Stimulated activated CD8-positive, alpha-beta memory T cell treated with anti-CD3 and anti-CD28 coated beads, Interleukin-4, amount 100 ng/mL, for 48 hours (primary cell): Measurements from ENCODE around the gene KIRREL1.
A peak's percentile ranks its signal among the peaks of the same experiment; 100 is the strongest.

ENCODE experiments used
- DNase-seq: peaks from one replicate; pipeline ENCODE4 v3.0.0-alpha.2; 2020

The KIRREL1 gene

DNA sequence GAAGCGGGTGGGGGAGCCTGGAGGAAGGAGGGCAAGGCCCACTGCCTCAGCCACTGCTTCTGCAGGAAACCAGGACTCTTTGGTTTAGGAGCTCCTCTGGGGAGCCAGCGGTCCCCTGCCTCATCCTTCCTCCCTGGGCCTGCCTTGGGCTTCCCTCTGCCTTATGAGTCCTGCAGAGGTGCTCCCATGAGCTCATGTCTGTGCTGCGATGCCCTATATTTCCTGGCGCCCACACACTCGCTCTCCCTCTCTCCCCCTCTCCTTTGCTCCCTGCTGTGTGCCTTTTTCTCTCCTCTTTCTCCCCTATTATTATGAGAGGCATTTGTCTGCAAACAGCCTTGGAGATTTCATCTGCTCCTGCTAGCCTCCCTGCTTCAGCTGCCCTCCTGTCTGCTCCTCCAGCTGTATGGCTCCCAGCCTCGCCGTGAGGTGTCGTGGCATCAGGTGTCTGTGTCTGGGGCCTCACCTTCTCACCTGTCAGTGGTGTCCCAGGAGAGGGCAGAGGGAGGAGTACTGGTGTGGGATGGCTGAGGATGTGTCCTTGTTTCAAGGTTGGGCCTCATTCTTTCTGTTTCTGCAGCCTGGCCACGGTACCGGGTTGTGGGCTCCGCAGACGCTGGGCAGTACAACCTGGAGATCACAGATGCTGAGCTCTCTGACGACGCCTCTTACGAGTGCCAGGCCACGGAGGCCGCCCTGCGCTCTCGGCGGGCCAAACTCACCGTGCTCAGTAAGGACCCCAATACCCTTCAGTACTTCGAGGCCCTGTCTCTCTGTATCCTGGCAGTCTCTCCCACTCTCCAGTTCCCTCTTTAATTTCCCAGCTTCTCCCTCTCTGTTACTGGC, 84.2 kb downstream of the KIRREL1 start:
- no peak for DNase-seq

- DNase-seq = no peak
These were observed 85.2 kb downstream of the KIRREL1 start for GRCh38 chr1:158078569-158079080.

DNA sequence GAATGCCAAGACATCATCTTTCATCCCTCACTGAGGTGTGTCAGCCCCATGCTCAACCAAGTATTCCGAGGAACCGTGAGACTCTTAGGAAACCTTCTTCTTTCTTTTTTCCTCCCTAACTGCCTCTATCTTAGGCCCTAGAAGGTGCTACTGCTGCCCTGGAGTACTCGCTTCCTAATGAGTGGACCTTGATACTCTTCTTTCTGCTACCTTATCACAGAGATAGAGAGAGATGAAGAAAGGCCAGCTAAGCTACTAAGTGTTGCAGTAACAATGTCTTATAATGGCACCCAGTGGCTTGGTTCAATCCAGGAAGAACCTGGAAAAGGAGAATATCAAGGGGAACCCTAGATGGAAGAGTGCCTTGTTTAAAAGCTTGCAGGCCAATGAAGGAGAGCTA, 86.6 kb downstream of the KIRREL1 start:
- no peak for DNase-seq

DNA sequence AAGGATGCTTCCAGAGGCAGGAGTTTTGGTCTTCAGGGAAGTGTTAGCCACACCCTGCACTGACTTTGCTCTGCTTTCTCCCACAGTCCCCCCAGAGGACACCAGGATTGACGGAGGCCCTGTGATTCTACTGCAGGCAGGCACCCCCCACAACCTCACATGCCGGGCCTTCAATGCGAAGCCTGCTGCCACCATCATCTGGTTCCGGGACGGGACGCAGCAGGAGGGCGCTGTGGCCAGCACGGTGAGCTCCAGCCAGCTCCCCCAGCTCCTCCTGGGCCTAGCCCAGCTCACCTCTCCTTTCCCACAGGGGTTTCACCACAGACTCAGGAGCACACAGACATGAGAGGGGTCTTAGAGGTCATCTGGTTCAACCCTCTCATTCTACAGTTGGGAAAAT, 90.9 kb downstream of the KIRREL1 start:
- DNase-seq = no peak

- DNase-seq = no peak
These were observed 91.3 kb downstream of the KIRREL1 start for GRCh38 chr1:158084747-158085146.

- DNase-seq = peak; percentile 50
These were observed 94.0 kb downstream of the KIRREL1 start for GRCh38 chr1:158087320-158087927.

- DNase-seq = no peak
These were observed 96.0 kb downstream of the KIRREL1 start for GRCh38 chr1:158089476-158089875.

DNA sequence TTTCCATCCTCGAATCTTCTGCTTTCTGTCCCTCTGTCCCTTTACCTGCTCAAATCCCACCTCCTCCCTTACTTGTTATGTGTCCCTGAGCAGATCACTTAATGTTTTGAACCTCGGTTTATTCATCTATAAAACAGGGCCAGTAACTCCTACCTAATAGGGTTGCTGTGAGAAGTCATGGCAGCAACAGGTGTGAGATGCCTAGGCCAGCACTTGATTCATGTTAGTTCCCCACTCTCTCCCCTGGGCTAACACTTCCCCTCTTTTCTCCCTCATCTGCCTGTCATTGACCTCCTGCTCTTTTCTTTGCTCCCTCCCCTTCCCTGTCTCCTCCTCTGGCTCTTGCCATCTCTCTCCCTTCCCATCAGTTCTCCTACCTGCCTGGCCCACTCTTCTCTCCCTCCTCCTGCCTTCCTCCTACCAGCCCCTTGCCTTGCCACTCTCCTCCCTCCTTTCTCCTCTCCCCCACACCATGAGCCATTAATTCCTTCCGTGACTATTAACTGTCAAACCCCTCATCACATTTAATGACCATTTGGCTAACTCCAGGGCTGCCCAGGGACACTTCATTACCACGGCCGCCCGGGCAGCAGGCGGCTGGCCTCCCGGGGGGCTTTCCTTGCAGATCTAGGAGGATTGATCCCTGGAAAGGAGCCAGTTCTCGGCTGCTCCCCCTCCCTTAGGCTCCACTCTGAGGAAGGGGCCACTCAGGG, 96.6 kb downstream of the KIRREL1 start:
- DNase-seq = no peak

GRCh38 chr1:158093376-158093775, 99.9 kb downstream of the KIRREL1 start:
- DNase-seq = no peak

GRCh38 chr1:158094571-158094970, 101.1 kb downstream of the KIRREL1 start:
- no peak for DNase-seq

DNA sequence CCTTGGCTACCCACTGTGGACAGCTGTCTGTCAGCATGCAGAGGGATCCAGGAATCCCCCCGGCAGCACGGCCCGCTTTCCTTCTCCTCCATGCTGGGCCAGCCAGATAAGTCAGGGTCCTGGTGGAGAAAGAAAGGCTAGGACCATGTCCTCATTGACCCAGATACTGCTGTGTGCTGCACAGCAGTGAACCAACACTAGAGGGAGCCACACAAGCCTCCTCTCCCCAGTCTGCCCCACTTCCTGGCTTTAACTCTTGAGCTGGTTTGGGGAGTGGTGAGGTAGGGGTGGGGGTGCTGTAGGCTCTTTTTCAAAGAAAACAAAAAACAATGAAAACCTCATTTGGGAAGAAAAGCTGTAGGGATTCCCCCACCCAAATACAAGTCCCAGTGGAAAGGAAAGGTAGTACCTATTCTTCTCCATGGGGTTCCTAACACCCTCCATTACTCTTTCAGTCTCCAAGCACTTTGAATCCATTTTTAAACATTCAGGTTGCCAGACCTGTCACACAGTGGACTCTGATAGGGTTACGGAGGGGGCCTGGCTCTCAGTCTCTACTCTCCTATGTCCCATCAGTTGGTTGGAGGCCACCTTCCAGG, 102.4 kb downstream of the KIRREL1 start:
- peak; percentile 43 for DNase-seq

DNA sequence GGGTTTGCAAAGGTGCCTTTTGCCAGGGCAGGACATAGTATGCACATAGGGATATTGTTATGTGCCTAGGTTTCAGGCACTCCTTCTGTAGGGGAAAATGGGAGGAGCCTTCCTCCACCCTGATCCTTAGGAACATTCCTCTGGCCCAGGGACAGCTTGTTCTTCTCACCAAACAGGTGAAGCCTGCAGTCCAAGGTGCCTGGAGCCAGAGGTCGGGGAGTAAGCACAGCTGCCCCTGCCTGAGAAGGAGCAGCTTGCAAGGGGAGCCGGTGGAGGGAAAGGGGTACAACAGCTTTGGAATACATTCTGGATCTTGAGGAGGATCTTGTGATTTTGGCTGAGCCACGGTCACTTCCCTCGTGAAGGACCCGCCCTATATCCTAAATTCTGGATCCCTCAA, 104.8 kb downstream of the KIRREL1 start:
- DNase-seq = no peak

DNA sequence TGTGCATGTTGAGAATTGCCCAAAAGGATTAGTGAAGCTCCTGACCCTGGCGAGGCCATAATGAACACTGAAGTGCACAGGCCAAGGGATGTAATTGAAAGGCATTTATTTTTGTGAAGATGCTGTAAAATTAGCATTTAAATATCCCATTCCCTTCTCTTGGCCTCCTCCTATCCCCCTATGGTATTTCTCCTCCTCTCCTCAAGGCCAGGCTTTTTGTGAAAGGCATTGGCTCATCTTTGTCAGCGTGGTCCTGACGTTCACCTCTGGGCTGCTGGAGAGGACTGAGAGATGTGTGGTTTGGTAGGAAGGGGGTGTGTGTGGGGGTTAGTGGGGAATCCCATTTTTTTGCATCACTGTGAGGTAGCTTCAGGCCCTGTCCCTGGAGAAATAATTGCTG, 105.7 kb downstream of the KIRREL1 start:
- DNase-seq = no peak

DNA sequence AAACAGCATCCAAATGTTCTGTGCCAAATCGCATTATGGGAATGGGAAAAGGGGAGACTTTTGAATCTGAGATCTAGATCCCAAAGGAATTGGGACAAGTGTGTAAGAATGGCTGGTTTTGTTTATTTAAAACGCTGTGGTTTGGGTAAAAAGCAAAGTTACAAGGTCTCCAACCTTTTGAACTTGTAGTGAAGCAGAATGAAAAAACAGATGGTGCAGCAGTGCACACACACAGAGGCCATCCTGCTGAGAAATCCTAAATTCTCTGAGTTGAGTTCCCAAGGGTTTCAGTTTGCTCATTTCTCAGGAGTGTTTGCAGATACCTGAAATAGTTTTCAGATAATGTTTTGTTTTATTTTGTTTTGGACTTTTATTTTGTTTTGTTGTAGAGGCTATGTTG, 107.1 kb downstream of the KIRREL1 start:
- DNase-seq = no peak

DNA sequence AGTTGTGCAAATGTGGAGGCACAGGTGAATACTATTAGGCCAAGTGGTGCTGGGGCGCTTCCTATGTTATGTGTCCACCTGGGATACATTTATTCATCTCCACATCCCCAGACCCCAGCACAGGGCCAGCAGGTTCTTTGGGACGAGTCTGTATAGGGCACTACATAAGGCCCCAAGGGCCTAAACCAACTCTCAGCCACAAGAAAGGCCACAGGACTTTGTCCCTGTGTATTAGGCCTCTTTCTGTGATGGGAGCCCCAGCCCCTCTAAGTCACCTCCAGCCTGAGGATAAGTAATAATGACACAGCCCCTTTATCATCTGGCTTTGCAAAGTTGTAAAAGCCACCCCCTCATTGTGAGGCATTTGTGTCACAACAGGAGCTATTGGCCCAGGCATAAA, 108.0 kb downstream of the KIRREL1 start:
- no peak for DNase-seq

DNA sequence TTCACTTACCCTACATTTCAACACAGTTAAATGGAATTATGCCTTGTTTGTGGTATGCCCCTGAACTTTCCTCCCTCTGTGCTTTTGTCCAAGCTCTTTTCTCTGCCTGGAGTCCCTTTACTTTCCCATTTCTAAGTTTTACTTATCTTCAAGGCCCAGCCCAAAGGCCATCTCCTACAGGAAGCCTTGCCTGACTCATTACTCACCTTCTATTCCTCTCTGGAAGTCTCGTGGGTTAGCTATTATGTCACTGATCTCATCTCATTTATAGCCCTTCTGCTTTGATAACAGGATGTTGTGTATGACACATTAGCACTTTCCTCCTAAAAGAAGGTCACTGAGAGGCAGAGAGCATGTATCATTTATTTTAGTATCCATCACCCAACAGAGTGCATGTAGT, 108.5 kb downstream of the KIRREL1 start:
- DNase-seq = no peak

DNA sequence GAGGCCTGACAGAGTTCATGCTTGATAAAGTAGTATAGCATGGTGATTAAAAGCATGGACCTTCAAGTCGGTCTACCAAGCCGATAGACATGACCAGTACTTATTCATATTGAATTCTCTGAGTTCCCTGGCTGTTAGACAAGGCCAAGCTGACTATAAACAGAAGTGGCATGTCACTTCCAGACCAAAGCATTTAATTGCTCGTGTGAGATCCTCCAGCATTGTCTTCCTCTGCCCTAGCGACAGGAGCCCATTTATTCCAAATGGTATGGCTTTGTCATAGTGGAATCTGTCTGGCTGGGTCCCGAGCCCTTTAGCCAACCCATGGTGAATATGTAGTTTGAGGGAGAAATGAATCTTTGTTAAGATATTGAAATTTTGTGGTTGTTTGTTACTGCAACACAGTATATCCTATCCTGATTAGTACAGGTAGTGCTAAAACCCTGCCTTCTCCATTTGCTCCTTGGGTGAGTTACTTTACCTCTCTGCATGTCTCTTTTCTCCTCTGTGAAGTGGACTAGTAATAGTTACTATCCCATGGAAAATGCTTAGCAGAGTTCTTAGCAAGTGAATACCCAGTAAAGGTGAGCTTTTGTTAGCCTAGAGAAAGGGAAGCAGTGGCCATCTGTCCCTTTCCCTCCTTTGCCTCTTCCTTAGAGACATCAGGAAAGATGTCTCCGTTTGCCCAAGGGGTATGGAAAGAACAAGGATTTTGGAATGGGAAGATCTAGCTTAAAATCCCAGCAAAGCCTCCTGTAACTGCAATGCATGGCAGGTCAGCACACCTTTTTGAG, 109.6 kb downstream of the KIRREL1 start:
- no peak for DNase-seq

- DNase-seq = no peak
These were observed 110.5 kb downstream of the KIRREL1 start for GRCh38 chr1:158103861-158104522.

- DNase-seq = no peak
These were observed 111.4 kb downstream of the KIRREL1 start for GRCh38 chr1:158104891-158105290.

DNA sequence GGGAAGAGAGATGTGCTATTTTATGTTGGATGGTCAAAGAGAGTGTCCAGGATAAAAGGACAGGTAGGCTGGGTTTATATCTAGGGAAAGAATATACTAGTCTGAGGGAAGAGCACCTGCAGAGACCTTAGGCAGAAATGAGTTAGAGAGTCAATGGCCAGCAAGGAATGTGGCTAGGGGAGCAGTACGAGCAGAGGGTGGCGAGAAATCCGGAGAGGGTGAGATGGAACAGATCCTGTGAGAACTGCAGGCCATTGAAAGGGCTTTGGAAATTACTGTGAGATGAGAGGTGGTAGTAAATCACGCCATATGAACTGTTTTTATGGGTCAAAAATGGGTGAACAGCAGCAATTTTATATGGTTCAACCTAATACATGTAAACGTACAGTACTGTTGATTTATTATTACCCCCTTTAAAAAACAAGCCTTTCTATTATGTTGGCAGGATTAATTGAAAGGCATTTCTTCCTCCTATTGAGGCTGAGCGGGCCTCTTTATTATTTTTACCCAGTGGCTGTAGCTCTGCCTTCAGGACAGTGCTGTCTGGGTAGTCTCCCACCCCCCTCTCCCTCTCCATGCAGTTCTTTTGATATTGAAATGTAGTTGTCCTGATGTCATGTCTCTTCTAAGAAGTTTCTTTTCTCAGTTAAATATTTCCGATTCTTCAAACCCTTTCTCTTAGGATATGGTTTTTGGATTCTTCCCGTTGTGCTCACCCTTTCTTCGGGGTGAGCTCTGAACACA, 112.1 kb downstream of the KIRREL1 start:
- DNase-seq = no peak

GRCh38 chr1:158107916-158108315, 114.5 kb downstream of the KIRREL1 start:
- DNase-seq = no peak
